ENCODE measurements around the gene PPID.

- TF ChIP-seq CTCF (IDR thresholded peaks at IDR 0.05) = no peak
- TF ChIP-seq POLR2A (IDR thresholded peaks at IDR 0.05) = no peak
These were observed 1.5 kb downstream of the PPID start for GRCh38 chr4:158721680-158722079.
